RWPE1 (cell line): ENCODE data around the gene PTTG1.

Experiments
- CTCF ChIA-PET: fragments of 350-600 bp; sonication (Branson Sonifier 250); formaldehyde crosslinking; extraction: SDS; loops from one replicate; lab custom pipeline; 2021; lab: Yijun Ruan, JAX
- POLR2A ChIA-PET: fragments of 400-600 bp; formaldehyde crosslinking; extraction: SDS; loops from one replicate; lab custom pipeline; 2020; ENCODE audit warnings: antibody characterized with exemption; ENCODE audit not compliant: low non-redundant PET; lab: Yijun Ruan, JAX
- DNase-seq: peaks from one replicate; pipeline ENCODE4 v3.0.0; 2012; ENCODE audit warnings: low spot score
- H3K27ac ChIP-seq: fragments of 450-650 bp; 2 replicates; pipeline ENCODE4 v1.5.1; 2017
- CTCF ChIP-seq: fragments of 450-650 bp; conservative IDR thresholded peaks from 2 replicates; pipeline ENCODE4 v1.5.1; 2017; ENCODE audit warnings: low read depth, mild to moderate bottlenecking

PTTG1 gene

GRCh38 chr5:160469156-160470144 lies 47.8 kb downstream of the PTTG1 start:
- no peak for TF ChIP-seq CTCF
- H3K27ac ChIP-seq: no peak overlapping the region
- ChIA-PET CTCF (no interaction called here), POLR2A (no interaction called here)
- DNase-seq: no peak

- ChIA-PET CTCF (no interaction called here), POLR2A (no interaction called here)
- no peak for TF ChIP-seq CTCF
- no peak overlapping the region for H3K27ac ChIP-seq
- no peak for DNase-seq
Observed at GRCh38 chr5:160470437-160471361, 49.0 kb downstream of the PTTG1 start.

- no peak overlapping the region for H3K27ac ChIP-seq
- POLR2A ChIA-PET: no interaction called here
- no peak for TF ChIP-seq CTCF
- DNase-seq: no peak
- CTCF ChIA-PET: no interaction called here
Observed at GRCh38 chr5:160471761-160472160, 50.1 kb downstream of the PTTG1 start.

GRCh38 chr5:160472482-160472881 lies 50.8 kb downstream of the PTTG1 start:
- DNase-seq: no peak
- ChIA-PET POLR2A (no interaction called here), CTCF (no interaction called here)
- no peak overlapping the region for H3K27ac ChIP-seq
- TF ChIP-seq CTCF: no peak

GRCh38 chr5:160473681-160474080 lies 52.0 kb downstream of the PTTG1 start:
- TF ChIP-seq CTCF: no peak
- no peak for DNase-seq
- H3K27ac ChIP-seq: no peak overlapping the region
- POLR2A ChIA-PET: no interaction called here
- CTCF ChIA-PET: no interaction called here

- DNase-seq: no peak
- POLR2A ChIA-PET: no interaction called here
- H3K27ac ChIP-seq: no peak overlapping the region
- CTCF ChIA-PET: no interaction called here
- TF ChIP-seq CTCF: no peak
Observed at GRCh38 chr5:160474084-160474483, 52.4 kb downstream of the PTTG1 start.
